Breast epithelium (tissue), 3 donors: ENCODE results near the gene TMPRSS13.

Experiments
- CTCF ChIP-seq, 3 donors: fragments of 450-650 bp; IDR thresholded peaks; one replicate each; pipeline ENCODE4 v1.5.1; 2016 to 2017; ENCODE audit warnings: antibody characterized with exemption in 3 of 3, mild to moderate bottlenecking in 3 of 3, moderate library complexity in 3 of 3
- POLR2A ChIP-seq: fragments of 450-650 bp; IDR thresholded peaks from one replicate; pipeline ENCODE4 v1.6.1; 2016; ENCODE audit warnings: antibody characterized with exemption, mild to moderate bottlenecking, moderate library complexity
- POLR2AphosphoS5 ChIP-seq, 3 donors: sonication (generic); formaldehyde crosslinking; IDR thresholded peaks; one replicate each; pipeline ENCODE4 v1.6.1; 2017; ENCODE audit warnings: antibody characterized with exemption in 3 of 3

GRCh38 chr11:117960406-117960805, 31.2 kb upstream of the TMPRSS13 start:
- no peak for TF ChIP-seq POLR2AphosphoS5 (IDR thresholded peaks at IDR 0.05)
- TF ChIP-seq CTCF (IDR thresholded peaks at IDR 0.05) = no peak
- no peak for TF ChIP-seq POLR2A
